Fibroblast of lung (primary cell): ENCODE data around the gene EGLN1. TPM values are rescaled to one million over a fixed set of nuclear protein-coding genes. Genes with fewer than 3 reads are reported as not detected.

Experiments
- DNase-seq, 2 donors: peaks; one replicate each; pipeline versions ENCODE4 v3.0.0 to v3.0.0-alpha.2; 2010; ENCODE audit warnings: low read depth in 2 of 2
- H2AFZ ChIP-seq: 2 replicates; pipeline ENCODE4 v1.5.1; 2012; ENCODE audit warnings: low read length, control low read depth, inconsistent platforms
- H3K27ac ChIP-seq: 2 replicates; pipeline ENCODE4 v1.5.1; 2011; ENCODE audit warnings: low read length, control low read depth; ENCODE audit not compliant: insufficient read depth
- H3K27me3 ChIP-seq: 2 replicates; pipeline ENCODE4 v1.5.1; 2011; ENCODE audit warnings: mild to moderate bottlenecking, low read length; ENCODE audit not compliant: control insufficient read depth, insufficient read depth
- H3K36me3 ChIP-seq: 2 replicates; pipeline ENCODE4 v1.5.1; 2011; ENCODE audit warnings: low read length; ENCODE audit not compliant: control insufficient read depth, insufficient read depth
- H3K4me1 ChIP-seq: 2 replicates; pipeline ENCODE4 v1.5.1; 2011; ENCODE audit warnings: low read length; ENCODE audit not compliant: control insufficient read depth, insufficient read depth; ENCODE audit errors: extremely low read depth
- H3K4me2 ChIP-seq: 2 replicates; pipeline ENCODE4 v1.5.1; 2011; ENCODE audit warnings: low read length, control low read depth; ENCODE audit not compliant: insufficient read depth; ENCODE audit errors: extremely low read depth
- H3K4me3 ChIP-seq, 4 experiments: fragments of 200-600 bp in 1 of 4; sonication (generic) in 1 of 4; replicated peaks in 1 of 4; 2 replicates each; pipeline ENCODE4 v1.5.1; 2011 to 2016; ENCODE audit warnings: low read length in 4 of 4, low read depth in 3 of 4, mild to moderate bottlenecking in 3 of 4, control low read depth in 2 of 4, inconsistent platforms in 1 of 4, mixed read lengths in 1 of 4; ENCODE audit not compliant: insufficient read depth in 1 of 4; ENCODE audit errors: control extremely low read depth in 1 of 4
- H3K79me2 ChIP-seq: 2 replicates; pipeline ENCODE4 v1.5.1; 2012; ENCODE audit warnings: mild to moderate bottlenecking, low read length, inconsistent platforms; ENCODE audit not compliant: control insufficient read depth, insufficient read depth
- H3K9ac ChIP-seq: 2 replicates; pipeline ENCODE4 v1.5.1; 2011; ENCODE audit warnings: mild to moderate bottlenecking, low read length, control low read depth; ENCODE audit not compliant: insufficient read depth
- H3K9me3 ChIP-seq: 2 replicates; pipeline ENCODE4 v1.5.1; 2012; ENCODE audit warnings: low read depth, low read length; ENCODE audit not compliant: control insufficient read depth, insufficient read depth
- H4K20me1 ChIP-seq: 2 replicates; pipeline ENCODE4 v1.5.1; 2011; ENCODE audit warnings: low read length; ENCODE audit not compliant: control insufficient read depth, insufficient read depth; ENCODE audit errors: extremely low read depth
- CTCF ChIP-seq, 2 donors: IDR thresholded peaks in 1 of 2; conservative IDR thresholded peaks in 1 of 2; 1 replicate in 1 of 2; 2 replicates in 1 of 2; pipeline ENCODE4 v1.5.1; 2011 to 2012; ENCODE audit warnings: low read length in 2 of 2, control low read depth in 1 of 2, inconsistent platforms in 1 of 2, low read depth in 1 of 2, mild to moderate bottlenecking in 1 of 2
- EZH2 ChIP-seq: IDR thresholded peaks from 2 replicates; pipeline ENCODE4 v1.5.1; 2012; ENCODE audit warnings: low read length, control low read depth, mild to moderate bottlenecking; ENCODE audit errors: missing control alignments
- polyA plus RNA-seq, 2 donors: library from polyadenylated mRNA; depleted of rRNA in 1 of 2; stranded (reverse) in 1 of 2; unstranded in 1 of 2; fragments of >200 nt; gene quantifications; 2 replicates each; pipeline ENCODE4 v1.2.1, GENCODE V29; 2011 to 2012; ENCODE audit warnings: missing spikeins in 1 of 2
- total RNA-seq: library from RNA; depleted of rRNA; stranded (reverse); fragments of >200 nt; gene quantifications from 2 replicates; pipeline ENCODE4 v1.2.1, GENCODE V29; 2014

EGLN1 gene
- total and polyA plus RNA-seq, 2 donors (not counting 1 experiment from before 2014, with no cell fraction given) = 49.3 to 50.9 TPM

- Histone ChIP-seq H3K36me3 (no peaks in the 10 kb centered on the region), H3K79me2 (peaks cover 38% of the 10 kb centered on the region), H3K27me3 (no peaks in the 10 kb centered on the region), H4K20me1 (peaks cover 1% of the 10 kb centered on the region), H3K9me3 (no peaks in the 10 kb centered on the region), H3K9ac (no peak overlapping the region), H3K4me2 (no peak overlapping the region), H3K27ac (peak overlapping the region; percentile 86), H3K4me1 (peaks cover 3% of the 10 kb centered on the region), H2AFZ (no peak overlapping the region), H3K4me3 (no peak overlapping the region)
- TF ChIP-seq EZH2 (no peak), CTCF (conservative IDR thresholded peaks at IDR 0.05 in 1 of 2, IDR thresholded peaks at IDR 0.05 in 1 of 2; ENCODE audit: low read depth in 1 of 2, low read length in 2 of 2) (no peak)
- no peak for DNase-seq
Observed at GRCh38 chr1:231395998-231396390, 26.1 kb downstream of the EGLN1 start.

- Histone ChIP-seq H3K4me2 (peak overlapping the region; percentile 53), H3K27me3 (no peaks in the 10 kb centered on the region), H2AFZ (no peak overlapping the region), H3K4me3 (peak overlapping the region in 2 of 4 experiments; percentile 4 to 14), H3K9ac (peak overlapping the region; percentile 3), H3K4me1 (peaks cover 3% of the 10 kb centered on the region), H4K20me1 (peaks cover 1% of the 10 kb centered on the region), H3K36me3 (no peaks in the 10 kb centered on the region), H3K9me3 (no peaks in the 10 kb centered on the region), H3K27ac (peak overlapping the region; percentile 86), H3K79me2 (peaks cover 38% of the 10 kb centered on the region)
- peak; percentile 94 to 98 for DNase-seq
- TF ChIP-seq CTCF (conservative IDR thresholded peaks at IDR 0.05 in 1 of 2, IDR thresholded peaks at IDR 0.05 in 1 of 2; ENCODE audit: low read depth in 1 of 2, low read length in 2 of 2) = no peak
- no peak for TF ChIP-seq EZH2
Observed at GRCh38 chr1:231395076-231395997, 26.8 kb downstream of the EGLN1 start.

- Histone ChIP-seq H4K20me1 (peaks cover 1% of the 10 kb centered on the region), H3K79me2 (peaks cover 39% of the 10 kb centered on the region), H3K27ac (no peak overlapping the region), H3K36me3 (no peaks in the 10 kb centered on the region), H3K27me3 (no peaks in the 10 kb centered on the region), H3K4me1 (peaks cover 3% of the 10 kb centered on the region), H3K9ac (no peak overlapping the region), H3K9me3 (no peaks in the 10 kb centered on the region), H3K4me2 (no peak overlapping the region), H2AFZ (no peak overlapping the region), H3K4me3 (no peak overlapping the region)
- DNase-seq = no peak
- TF ChIP-seq CTCF (conservative IDR thresholded peaks at IDR 0.05 in 1 of 2, IDR thresholded peaks at IDR 0.05 in 1 of 2; ENCODE audit: low read depth in 1 of 2, low read length in 2 of 2) (no peak), EZH2 (no peak)
Observed at GRCh38 chr1:231393668-231394067, 28.4 kb downstream of the EGLN1 start.
